HepG2 (cell line): ENCODE measurements around the gene PEAK3. TPM values are rescaled to one million over a fixed set of nuclear protein-coding genes. Genes with fewer than 3 reads are reported as not detected.

Experiments used
- ATF3 ChIP-seq: sonication (generic); formaldehyde crosslinking; IDR thresholded peaks from 2 replicates; pipeline ENCODE4 v1.4.0; 2020; ENCODE audit warnings: missing genetic modification reagents
- FOXA1 ChIP-seq, 2 experiments: fragments of 450-650 bp in 1 of 2; sonication (generic) in 1 of 2; formaldehyde crosslinking in 1 of 2; IDR thresholded peaks; 2 replicates each; pipeline versions ENCODE4 v1.4.0 to v1.6.1; 2016 to 2020; ENCODE audit warnings: missing genetic modification reagents in 1 of 2
- GTF2F1 ChIP-seq: fragments of 150-350 bp; IDR thresholded peaks from 2 replicates; pipeline ENCODE4 v1.6.1; 2014; ENCODE audit warnings: low read length
- LCORL ChIP-seq, 2 experiments: fragments of 450-650 bp in 1 of 2; sonication (generic) in 1 of 2; formaldehyde crosslinking in 1 of 2; IDR thresholded peaks; 2 replicates each; pipeline versions ENCODE4 v1.5.0 to v1.6.1; 2017 to 2020; ENCODE audit warnings: antibody characterized with exemption in 1 of 2, missing genetic modification reagents in 1 of 2
- MIER2 ChIP-seq: IDR thresholded peaks from 2 replicates; pipeline ENCODE4 v1.6.1; 2016; ENCODE audit warnings: missing biosample characterization, missing genetic modification reagents
- MTF1 ChIP-seq: sonication (generic); formaldehyde crosslinking; IDR thresholded peaks from 2 replicates; pipeline ENCODE4 v1.5.0; 2020; ENCODE audit warnings: missing genetic modification reagents
- NR2F6 ChIP-seq, 2 experiments: IDR thresholded peaks; 2 replicates each; pipeline ENCODE4 v1.6.1; 2016; ENCODE audit warnings: antibody characterized with exemption in 1 of 2, mild to moderate bottlenecking in 1 of 2
- PPARG ChIP-seq: conservative IDR thresholded peaks from 2 replicates; pipeline ENCODE4 v1.6.1; 2016; ENCODE audit warnings: missing biosample characterization, missing genetic modification reagents
- SALL2 ChIP-seq: sonication (generic); formaldehyde crosslinking; IDR thresholded peaks from 2 replicates; pipeline ENCODE4 v1.8.1; 2023; ENCODE audit warnings: mild to moderate bottlenecking, missing genetic modification reagents, inconsistent platforms
- SIN3B ChIP-seq: fragments of 150-350 bp; IDR thresholded peaks from 2 replicates; pipeline ENCODE4 v1.6.1; 2014; ENCODE audit warnings: low read length
- SNRNP70 ChIP-seq: fragments of 200-400 bp; formaldehyde crosslinking; IDR thresholded peaks from 2 replicates; pipeline ENCODE4 v1.6.1; 2017; ENCODE audit warnings: mild to moderate bottlenecking, low read depth, low read length, moderate library complexity
- SRSF1 ChIP-seq: fragments of 200-400 bp; formaldehyde crosslinking; optimal IDR thresholded peaks from 2 replicates; pipeline ENCODE3; 2017; ENCODE audit warnings: mild to moderate bottlenecking, low read depth, low read length, moderate library complexity
- XRCC5 ChIP-seq: fragments of 200-400 bp; formaldehyde crosslinking; optimal IDR thresholded peaks from 2 replicates; pipeline ENCODE3; 2017; ENCODE audit warnings: mild to moderate bottlenecking, low read length
- ZNF180 ChIP-seq: sonication (generic); formaldehyde crosslinking; IDR thresholded peaks from 2 replicates; pipeline ENCODE4 v1.4.0; 2020; ENCODE audit warnings: low read depth, missing genetic modification reagents, borderline replicate concordance
- ZNF331 ChIP-seq: sonication (generic); formaldehyde crosslinking; IDR thresholded peaks from 2 replicates; pipeline ENCODE4 v1.4.0; 2020; ENCODE audit warnings: missing genetic modification reagents
- ZNF501 ChIP-seq: sonication (generic); formaldehyde crosslinking; IDR thresholded peaks from 2 replicates; pipeline ENCODE4 v1.5.1; 2020; ENCODE audit warnings: mild to moderate bottlenecking, moderate library complexity, missing genetic modification reagents
- ZNF503 ChIP-seq: sonication (generic); formaldehyde crosslinking; IDR thresholded peaks from 2 replicates; pipeline ENCODE4 v1.4.0; 2020; ENCODE audit warnings: missing genetic modification reagents
- ZNF574 ChIP-seq: sonication (generic); formaldehyde crosslinking; IDR thresholded peaks from 2 replicates; pipeline ENCODE4 v1.4.0; 2020; ENCODE audit warnings: missing genetic modification reagents
- ZNF724P ChIP-seq: sonication (generic); formaldehyde crosslinking; IDR thresholded peaks from 2 replicates; pipeline ENCODE4 v1.8.0; 2022; ENCODE audit warnings: missing genetic modification reagents, borderline replicate concordance
- ZNF781 ChIP-seq: sonication (generic); formaldehyde crosslinking; IDR thresholded peaks from 2 replicates; pipeline ENCODE4 v1.5.1; 2020; ENCODE audit warnings: borderline replicate concordance, mild to moderate bottlenecking, missing genetic modification reagents; ENCODE audit errors: not compliant biosample characterization
- polyA plus RNA-seq, 8 experiments: library from polyadenylated mRNA; depleted of rRNA in 3 of 8; stranded (reverse) in 7 of 8; unstranded in 1 of 8; fragments of >200 nt; fragmentation: Illumina TruSeq in 4 of 8; extraction: Trizol in 4 of 8; gene quantifications; 2 replicates each; pipeline versions ENCODE4 v1.2.1 to v1.2.3, GENCODE V29; 2011 to 2016; ENCODE audit warnings: low read depth in 4 of 8, missing spikeins in 1 of 8, mixed read lengths in 1 of 8; ENCODE audit not compliant: insufficient read depth in 1 of 8
- total RNA-seq, 5 experiments: library from RNA; depleted of rRNA; stranded (reverse); fragments of >200 nt; fragmentation: Illumina TruSeq; extraction: Trizol; gene quantifications; 2 replicates each; pipeline ENCODE4 v1.2.3, GENCODE V29; 2016; ENCODE audit warnings: low read depth in 1 of 5
- TF ChIP-seq, protein P1 (sequence below): sonication (generic); formaldehyde crosslinking; IDR thresholded peaks from 2 replicates; pipeline ENCODE4 v1.8.1; 2023; ENCODE audit warnings: mild to moderate bottlenecking, missing genetic modification reagents, borderline replicate concordance
- TF ChIP-seq, protein P2 (sequence below): sonication (generic); formaldehyde crosslinking; IDR thresholded peaks from 2 replicates; pipeline ENCODE4 v1.5.0; 2020; ENCODE audit warnings: missing genetic modification reagents

Gene PEAK3
- total and polyA plus RNA-seq, 2 of the 13 experiments (the other 11 are each of a cell fraction or from before 2014, with no cell fraction given) = not detected

DNA sequence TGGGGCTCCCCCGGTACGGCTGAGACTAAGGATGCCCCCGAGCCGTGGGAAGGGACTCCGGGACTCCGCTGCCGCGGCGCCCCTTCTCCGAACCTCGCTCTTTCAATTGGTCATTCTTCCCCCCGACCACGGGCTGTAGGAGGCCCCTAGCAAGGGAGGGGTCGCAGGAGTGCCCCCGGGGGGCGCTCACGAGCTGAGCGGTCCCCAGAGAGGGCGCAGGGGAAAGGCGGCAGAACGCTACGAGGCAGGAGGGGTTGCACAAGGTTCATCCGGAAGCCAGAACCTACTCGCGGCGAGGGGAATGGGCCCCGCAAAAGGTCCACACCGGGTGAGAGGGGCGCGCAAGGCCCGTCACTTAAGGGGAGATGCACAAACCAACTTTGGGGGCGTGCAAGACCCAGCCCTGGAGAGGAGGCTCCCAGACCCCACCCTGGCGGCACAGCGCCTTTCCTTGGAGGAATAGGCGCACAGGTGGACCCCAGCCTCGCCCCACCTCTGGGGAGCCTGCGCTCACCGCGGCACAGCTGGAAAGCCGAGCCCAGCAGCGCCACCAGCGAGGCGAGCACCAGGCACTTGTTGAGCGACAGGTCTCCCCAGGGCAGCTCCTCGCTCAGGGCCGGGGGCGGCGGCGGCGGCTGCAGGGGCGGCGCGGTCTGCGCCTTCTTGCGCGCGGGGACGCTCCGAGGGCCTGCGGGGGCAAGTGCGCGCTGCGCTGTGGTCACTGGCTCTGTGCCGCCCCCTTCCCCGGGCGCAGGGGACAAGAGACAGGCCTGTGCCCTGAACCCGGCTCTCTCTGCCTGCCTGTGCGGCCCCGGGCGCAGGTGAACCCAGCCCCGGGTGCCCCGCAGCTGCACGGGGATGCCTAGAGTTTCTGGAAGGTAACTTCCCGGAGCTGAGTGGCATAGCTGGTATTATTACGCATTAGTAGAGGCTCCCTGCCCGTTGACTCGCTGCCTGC lies 28.6 kb downstream of the PEAK3 start (continued):
- no peak for TF ChIP-seq SIN3B
- TF ChIP-seq SALL2 (CRISPR knock-in tag) = 0 out of 2 replicates have a peak, but pooled peaks have one; percentile 43
- TF ChIP-seq, protein P1, sequence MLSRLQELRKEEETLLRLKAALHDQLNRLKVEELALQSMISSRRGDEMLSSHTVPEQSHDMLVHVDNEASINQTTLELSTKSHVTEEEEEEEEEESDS (CRISPR knock-in tag) = no peak
- TF ChIP-seq XRCC5 = peak; percentile 50
- TF ChIP-seq ZNF331 (CRISPR knock-in tag) = peak; percentile 18; the same call in 1 of the 2 replicates
- TF ChIP-seq ZNF180 (CRISPR knock-in tag) = no peak; the same call in 1 of the 2 replicates
- no peak for TF ChIP-seq LCORL (IDR thresholded peaks at IDR 0.05)
- peak; percentile 72 for TF ChIP-seq LCORL (CRISPR knock-in tag; IDR thresholded peaks at IDR 0.05)
- TF ChIP-seq, protein P2, sequence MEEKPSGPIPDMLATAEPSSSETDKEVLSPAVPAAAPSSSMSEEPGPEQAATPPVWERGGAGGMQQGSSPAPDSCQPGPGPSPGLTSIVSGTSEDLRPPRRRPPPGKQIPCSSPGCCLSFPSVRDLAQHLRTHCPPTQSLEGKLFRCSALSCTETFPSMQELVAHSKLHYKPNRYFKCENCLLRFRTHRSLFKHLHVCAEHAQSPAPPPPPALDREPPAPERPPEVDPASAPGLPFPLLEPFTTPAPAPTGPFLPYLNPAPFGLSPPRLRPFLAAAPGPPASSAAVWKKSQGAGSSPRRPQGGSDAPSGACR (CRISPR knock-in tag) = no peak
- TF ChIP-seq FOXA1 (IDR thresholded peaks at IDR 0.05) = no peak
- no peak for TF ChIP-seq FOXA1 (CRISPR knock-in tag; IDR thresholded peaks at IDR 0.05)
- peak; percentile 35; the same call in 1 of the 2 replicates for TF ChIP-seq ZNF574 (CRISPR knock-in tag)
- TF ChIP-seq GTF2F1 = no peak
- peak; percentile 47 for TF ChIP-seq SRSF1
- no peak for TF ChIP-seq ZNF501 (CRISPR knock-in tag)
- no peak for TF ChIP-seq MIER2 (CRISPR knock-in tag)
- no peak for TF ChIP-seq SNRNP70
- peak; percentile 30; the same call in 1 of the 2 replicates for TF ChIP-seq NR2F6 (IDR thresholded peaks at IDR 0.05)
- TF ChIP-seq NR2F6 (CRISPR knock-in tag; IDR thresholded peaks at IDR 0.05) = no peak; the same call in 1 of the 2 replicates
- TF ChIP-seq PPARG (CRISPR knock-in tag) = no peak
- TF ChIP-seq ZNF503 = peak; percentile 44; the same call in 1 of the 2 replicates
- no peak for TF ChIP-seq ZNF781
- no peak; the same call in 1 of the 2 replicates for TF ChIP-seq ZNF724P (CRISPR knock-in tag)
- no peak for TF ChIP-seq MTF1 (CRISPR knock-in tag)
- TF ChIP-seq ATF3 (CRISPR knock-in tag) = no peak
